Kidney glomerular epithelial cell (primary cell): ENCODE data around the gene KCNK10.
A peak's percentile ranks its signal among the peaks of the same experiment; 100 is the strongest.

Experiments
- DNase-seq: peaks from one replicate; lab custom pipeline; 2025; lab: John Stamatoyannopoulos, UW

The KCNK10 gene

DNA sequence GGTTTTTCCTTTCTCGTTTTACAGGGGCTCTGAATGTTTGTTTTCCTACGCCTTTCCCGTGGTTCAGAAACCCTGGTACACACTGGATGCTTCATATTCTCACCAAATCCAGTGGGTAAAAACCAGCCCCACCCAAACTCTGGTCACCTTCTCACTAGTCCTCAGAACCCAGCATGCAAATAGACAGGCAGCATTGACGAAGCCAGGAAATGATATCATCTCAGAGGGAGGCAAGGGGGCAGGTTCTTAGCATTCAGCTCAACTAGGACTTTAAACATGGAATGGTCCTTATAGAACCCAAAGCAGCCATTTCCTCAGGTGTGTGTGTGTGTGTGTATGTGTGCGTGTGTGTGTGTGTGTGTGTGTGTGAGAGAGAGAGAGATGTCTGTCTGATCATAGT lies 142.0 kb downstream of the KCNK10 start:
- DNase-seq, result no peak

DNA sequence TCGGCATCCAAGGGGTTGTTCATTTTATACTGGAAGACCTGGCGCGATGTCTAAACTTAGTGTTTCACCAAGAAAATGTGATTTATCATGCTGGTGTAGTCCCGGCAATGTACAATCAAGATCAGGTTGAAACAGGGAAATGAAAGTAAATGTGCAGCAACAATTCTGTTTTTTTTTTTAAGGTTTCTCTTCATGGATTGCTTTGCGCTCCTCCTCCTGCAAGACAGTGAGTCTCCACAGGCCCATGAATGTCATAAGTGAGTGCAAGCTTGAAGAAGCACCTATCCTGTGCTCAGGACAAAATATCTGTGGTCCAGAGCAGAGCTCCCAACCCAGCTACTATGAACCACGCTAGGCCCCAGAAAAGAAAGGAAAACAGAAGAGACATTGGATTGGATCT lies 143.4 kb downstream of the KCNK10 start:
- DNase-seq, result no peak

- DNase-seq, result no peak
These were observed 152.7 kb downstream of the KCNK10 start for GRCh38 chr14:88170333-88170732.

- DNase-seq, result no peak
These were observed 154.4 kb downstream of the KCNK10 start for GRCh38 chr14:88168498-88169165.

GRCh38 chr14:88168025-88168424 lies 155.0 kb downstream of the KCNK10 start:
- no peak for DNase-seq

- DNase-seq, result peak; percentile 42
These were observed 156.5 kb downstream of the KCNK10 start for GRCh38 chr14:88166616-88167015.

- no peak for DNase-seq
These were observed 158.0 kb downstream of the KCNK10 start for GRCh38 chr14:88164906-88165534.

DNA sequence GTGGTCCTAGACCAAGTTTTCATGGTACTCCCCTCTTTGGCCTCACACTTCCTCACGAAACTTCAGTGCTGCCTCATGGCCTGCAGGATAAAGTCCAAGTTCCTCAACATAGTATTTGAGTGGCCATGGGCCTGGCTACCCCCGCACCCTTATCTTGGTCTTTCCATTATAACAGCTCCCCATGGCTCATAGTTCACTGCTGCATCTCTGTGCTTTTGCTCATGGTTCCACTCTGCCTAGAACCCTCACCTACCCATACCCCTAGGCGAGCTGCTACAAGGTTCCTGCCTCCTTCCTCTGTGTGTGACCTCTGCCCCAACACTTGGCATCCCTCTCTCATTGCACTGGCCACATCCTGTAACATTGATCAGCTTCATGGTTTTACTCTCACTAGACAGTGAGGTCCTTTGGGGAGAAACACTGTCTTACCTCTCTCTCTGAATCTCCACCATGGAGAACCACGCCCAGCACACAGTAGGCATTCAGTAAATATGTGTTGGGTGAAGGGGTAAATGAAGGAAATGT lies 159.3 kb downstream of the KCNK10 start:
- DNase-seq, result no peak

DNA sequence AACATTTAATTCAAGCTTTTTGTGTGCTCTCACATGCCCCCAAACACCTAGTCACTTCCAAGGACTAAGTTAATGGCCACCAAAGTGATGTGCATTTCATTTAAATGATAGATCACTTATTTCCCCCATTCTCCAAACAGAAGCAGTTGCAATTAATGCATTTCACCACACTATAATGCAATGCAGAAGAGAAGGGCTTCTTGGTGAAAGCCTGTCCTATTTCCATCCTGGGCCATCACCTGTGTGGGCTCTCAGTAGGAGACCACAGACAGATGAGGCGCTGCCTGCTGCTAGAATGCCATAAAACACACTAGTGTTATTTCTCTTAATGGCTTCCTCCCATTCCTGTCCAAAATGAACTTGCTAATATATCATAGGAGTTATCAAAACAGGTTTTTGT lies 166.9 kb downstream of the KCNK10 start:
- no peak for DNase-seq

DNA sequence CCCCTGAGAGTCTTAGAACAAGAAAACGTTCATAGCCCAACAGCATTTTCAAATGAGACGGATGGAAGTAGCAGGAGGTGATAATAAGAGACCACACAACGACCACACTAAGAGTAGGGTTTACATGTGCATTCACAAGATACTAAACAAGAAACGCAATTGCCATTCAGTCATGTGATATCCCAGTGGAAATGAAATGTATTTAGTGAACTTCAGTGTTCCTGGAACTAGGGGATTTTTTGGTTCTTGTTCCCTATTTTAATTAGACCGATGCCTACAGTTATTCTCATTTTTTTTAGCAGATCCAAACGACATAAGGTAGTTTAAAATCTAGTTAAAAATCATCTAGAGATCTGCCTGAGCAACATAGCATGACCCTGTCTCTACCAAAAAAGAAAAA lies 168.1 kb downstream of the KCNK10 start:
- DNase-seq, result no peak

DNA sequence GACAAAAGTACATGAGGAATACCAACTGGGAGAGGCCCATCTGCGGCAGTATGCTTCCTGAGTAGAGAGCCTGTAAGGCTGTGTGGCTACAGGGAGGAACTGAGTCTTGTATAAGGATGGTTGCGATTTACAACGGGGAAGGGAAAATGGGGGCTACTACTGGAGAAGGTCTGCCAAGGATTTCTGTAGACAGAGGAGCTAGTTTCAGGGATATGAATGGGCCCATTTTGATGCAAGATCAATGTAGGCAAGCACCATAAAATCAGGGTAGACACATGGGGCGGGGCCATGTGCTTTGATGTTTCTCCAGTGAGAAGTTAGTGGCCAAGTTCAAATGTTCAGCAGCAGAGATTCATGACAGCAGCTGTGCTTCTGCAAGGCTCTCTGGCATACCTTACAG lies 168.7 kb downstream of the KCNK10 start:
- DNase-seq, result no peak

DNA sequence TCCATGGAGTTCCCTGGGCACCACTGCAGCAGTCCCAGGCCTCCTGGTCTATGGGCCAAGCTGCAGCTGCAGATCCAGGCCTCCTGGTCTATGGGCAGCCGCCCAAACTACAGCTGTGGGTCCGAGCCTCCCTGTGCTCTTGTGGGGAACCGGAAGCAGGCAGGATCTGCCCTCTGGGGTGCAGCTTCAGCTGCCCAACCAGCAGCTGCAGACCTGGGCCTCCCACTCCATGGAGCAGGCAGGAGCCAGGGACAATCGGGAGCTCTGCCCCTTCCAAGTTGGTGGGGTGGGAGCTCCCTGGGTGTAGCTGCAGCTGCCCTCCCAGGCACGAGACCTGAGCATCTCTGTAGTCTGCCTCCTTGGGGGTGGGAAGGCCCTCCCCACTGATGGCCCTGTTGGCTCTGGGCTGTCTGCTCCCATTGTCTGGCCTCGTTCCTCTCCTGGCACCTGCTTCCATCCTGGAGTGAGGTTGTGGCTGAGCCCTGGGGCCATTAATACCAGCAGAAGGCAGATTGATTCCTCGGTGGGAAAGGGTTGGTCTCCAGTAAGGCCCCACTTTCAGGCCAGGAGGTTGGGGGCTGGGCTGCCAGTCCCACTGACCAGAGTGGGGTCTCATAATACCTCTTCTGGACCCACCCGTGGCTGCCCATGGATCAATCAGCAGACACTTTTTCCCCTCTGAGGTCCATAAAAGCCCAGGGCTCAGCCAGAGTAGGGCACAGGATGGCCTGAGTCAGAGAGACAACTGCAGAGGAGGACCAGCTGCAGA lies 176.0 kb downstream of the KCNK10 start:
- DNase-seq, result no peak

DNA sequence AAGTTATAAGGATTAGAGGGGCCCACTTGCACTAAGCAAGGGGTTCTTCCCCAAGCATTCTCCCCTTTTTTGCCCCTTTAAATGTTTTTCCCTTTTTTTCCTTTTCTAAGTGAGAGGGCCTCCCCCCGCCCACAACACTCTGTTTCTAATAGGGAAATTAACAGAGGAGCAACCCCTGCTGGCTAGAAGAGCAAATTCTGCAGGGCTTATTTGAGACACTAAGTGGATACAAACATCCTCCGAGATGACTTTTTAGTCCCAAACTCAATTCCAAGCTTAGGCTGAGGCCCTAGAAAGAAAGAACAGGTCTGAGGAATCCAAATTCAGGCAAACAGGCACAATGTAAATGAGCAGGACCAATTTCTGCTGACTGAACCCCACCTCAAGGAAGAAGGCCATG lies 179.3 kb downstream of the KCNK10 start:
- DNase-seq, result no peak

GRCh38 chr14:88142997-88143396 lies 180.1 kb downstream of the KCNK10 start:
- DNase-seq, result no peak

DNA sequence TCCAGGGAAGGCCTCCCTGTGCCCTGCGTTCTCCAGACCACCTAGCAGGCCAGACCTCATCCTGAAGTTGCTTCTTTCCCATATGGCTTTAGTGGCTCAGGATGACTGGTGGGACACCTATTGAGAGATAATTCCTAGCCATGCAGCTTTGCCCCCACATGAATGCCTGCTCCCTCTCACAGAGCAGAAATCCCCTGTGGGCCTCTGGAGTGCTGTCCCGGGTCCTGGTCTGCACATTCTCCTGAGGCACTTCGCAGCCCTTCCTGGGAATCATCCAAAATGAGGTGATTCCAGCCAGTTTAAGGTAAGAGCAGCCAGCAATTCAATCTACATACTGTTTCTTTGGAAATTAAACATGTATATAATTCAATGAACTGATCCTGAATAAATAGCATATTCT lies 182.2 kb downstream of the KCNK10 start:
- DNase-seq, result no peak

GRCh38 chr14:88137327-88137726 lies 185.7 kb downstream of the KCNK10 start:
- no peak for DNase-seq
